HG03342 (cell line): ENCODE data around the gene SERTAD3.
"Not testable (repeated sequence)": the region's sequence is repeated elsewhere in the genome, so short reads cannot be mapped to it uniquely, and the experiment has no call there.

Experiments
- ATAC-seq: cut with Tn5 transposase; IDR thresholded peaks from one replicate; pipeline ENCODE4 v1.9.1; 2021; ENCODE audit warnings: mild to moderate bottlenecking, moderate library complexity; ENCODE audit not compliant: unreplicated experiment

The SERTAD3 gene

GRCh38 chr19:40444000-40444824 lies at the start of gene SERTAD3:
Gene SERTAD3, minus strand, starts transcription at chr19:40444335. Its CDS starts 2,255 bp downstream, at chr19:40442080.
- peak; percentile 63 for ATAC-seq

GRCh38 chr19:40493778-40494177 lies 49.6 kb upstream of the SERTAD3 start:
- ATAC-seq, result no peak

- ATAC-seq, result no peak
Observed at GRCh38 chr19:40492274-40492673, 48.1 kb upstream of the SERTAD3 start.

- no peak for ATAC-seq
Observed at GRCh38 chr19:40489882-40490230, 45.7 kb upstream of the SERTAD3 start.

GRCh38 chr19:40486017-40486416 lies 41.9 kb upstream of the SERTAD3 start:
- no peak for ATAC-seq

GRCh38 chr19:40475878-40476644 lies 31.9 kb upstream of the SERTAD3 start:
- not testable (repeated sequence) for ATAC-seq

GRCh38 chr19:40474737-40475136 lies 30.6 kb upstream of the SERTAD3 start:
- no peak for ATAC-seq

- ATAC-seq, result no peak
Observed at GRCh38 chr19:40472516-40472915, 28.4 kb upstream of the SERTAD3 start.

GRCh38 chr19:40471111-40471510 lies 27.0 kb upstream of the SERTAD3 start:
- no peak for ATAC-seq

GRCh38 chr19:40469011-40469410 lies 24.9 kb upstream of the SERTAD3 start:
- ATAC-seq, result no peak

- ATAC-seq, result no peak
Observed at GRCh38 chr19:40466985-40467734, 23.0 kb upstream of the SERTAD3 start, which contains the start of gene SPTBN4. Gene SPTBN4, plus strand, starts transcription at chr19:40467001. Its CDS starts 5,621 bp downstream, at chr19:40472622.

GRCh38 chr19:40466219-40466984 lies 22.3 kb upstream of the SERTAD3 start:
- ATAC-seq, result peak; percentile 18

- ATAC-seq, result peak; percentile 86
Observed at GRCh38 chr19:40465557-40466218, 21.6 kb upstream of the SERTAD3 start, which contains the start of gene BLVRB. Gene BLVRB, minus strand, starts transcription at chr19:40465745. Its CDS starts 57 bp downstream, at chr19:40465688.

GRCh38 chr19:40465025-40465556 lies 21.0 kb upstream of the SERTAD3 start:
- ATAC-seq, result no peak

- no peak for ATAC-seq
Observed at GRCh38 chr19:40464059-40465024, 20.2 kb upstream of the SERTAD3 start.

GRCh38 chr19:40463587-40464037 lies 19.5 kb upstream of the SERTAD3 start:
- ATAC-seq, result not testable (repeated sequence)

- ATAC-seq, result no peak
Observed at GRCh38 chr19:40461669-40462221, 17.6 kb upstream of the SERTAD3 start.

- no peak for ATAC-seq
Observed at GRCh38 chr19:40460185-40460584, 16.1 kb upstream of the SERTAD3 start.
